Dedifferentiated amniotic fluid mesenchymal stem cell (primary cell): ENCODE measurements around the gene MOCS3.
"Not testable (repeated sequence)": the region's sequence is repeated elsewhere in the genome, so short reads cannot be mapped to it uniquely, and the experiment has no call there.

Experiments used
- DNase-seq: peaks from one replicate; pipeline ENCODE4 v3.0.0-alpha.2; 2016; ENCODE audit errors: extremely low spot score

MOCS3 gene

DNA sequence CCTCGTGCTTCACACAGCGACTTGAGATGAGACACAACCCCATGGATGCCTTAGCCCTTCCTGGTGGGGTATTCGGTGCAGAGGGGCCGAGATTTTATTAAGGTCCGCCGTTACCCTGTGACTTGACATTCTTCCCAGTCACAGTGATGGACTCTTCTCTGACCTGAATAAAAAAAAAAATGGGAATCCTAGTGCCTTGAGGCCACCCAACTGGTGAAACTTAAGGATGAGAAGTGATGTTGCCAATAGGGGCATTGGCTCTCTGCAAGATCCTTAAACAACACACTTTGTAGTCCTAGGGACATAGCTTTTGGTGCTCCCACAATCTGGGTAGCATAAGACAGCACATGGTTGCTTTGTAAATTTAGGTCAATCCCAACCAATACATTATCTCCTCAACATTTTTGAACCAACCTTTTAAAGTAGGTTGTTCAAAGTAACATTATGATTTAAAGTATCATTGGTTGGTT, 26.6 kb upstream of the MOCS3 start:
- DNase-seq = no peak

DNA sequence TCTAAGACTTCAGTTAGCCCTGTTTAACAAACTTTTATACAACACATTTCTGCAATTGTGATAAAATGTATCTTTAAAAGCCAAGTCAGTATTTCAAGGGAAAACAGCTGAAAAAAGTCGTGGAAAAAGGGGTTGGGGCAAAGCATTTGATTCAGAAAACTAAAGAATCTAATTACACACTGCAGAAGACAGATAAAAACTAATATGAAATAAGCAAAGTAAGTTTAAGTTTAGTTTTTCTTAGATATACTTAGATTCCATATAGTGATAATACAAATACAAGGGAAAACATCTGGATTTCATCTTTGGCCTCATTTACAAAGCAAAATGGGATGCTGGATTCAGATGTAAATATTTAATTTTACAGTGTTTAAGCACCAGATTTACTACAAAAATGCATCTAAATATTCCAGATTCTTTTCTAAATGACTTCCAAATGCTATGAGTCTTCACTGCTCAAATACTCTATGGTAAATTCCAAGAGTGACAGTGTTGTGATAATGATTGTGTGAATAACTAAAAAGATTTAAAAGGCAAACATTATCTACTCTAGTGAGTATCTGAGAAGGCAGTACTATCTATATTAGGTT, 25.8 kb upstream of the MOCS3 start:
- DNase-seq = peak; percentile 47

DNA sequence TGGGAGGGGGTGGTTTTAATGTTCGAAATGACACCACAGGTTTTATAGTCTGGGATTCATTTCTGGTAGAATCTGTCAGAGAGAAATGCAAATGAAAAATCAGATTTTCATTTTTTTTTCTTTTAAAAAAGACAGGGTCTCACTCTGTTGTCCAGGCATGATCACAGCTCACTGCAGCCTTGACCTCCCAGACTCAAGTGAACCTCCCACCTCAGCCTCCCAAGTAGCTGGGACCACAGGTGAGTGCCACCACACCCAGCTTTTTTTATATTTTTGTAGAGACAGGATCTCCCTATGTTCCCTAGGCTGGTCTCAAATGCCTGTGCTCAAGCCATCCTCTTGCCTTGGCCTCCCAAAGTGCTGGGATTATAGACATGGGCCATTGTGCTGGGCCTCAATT, 25.0 kb upstream of the MOCS3 start:
- DNase-seq = no peak

DNA sequence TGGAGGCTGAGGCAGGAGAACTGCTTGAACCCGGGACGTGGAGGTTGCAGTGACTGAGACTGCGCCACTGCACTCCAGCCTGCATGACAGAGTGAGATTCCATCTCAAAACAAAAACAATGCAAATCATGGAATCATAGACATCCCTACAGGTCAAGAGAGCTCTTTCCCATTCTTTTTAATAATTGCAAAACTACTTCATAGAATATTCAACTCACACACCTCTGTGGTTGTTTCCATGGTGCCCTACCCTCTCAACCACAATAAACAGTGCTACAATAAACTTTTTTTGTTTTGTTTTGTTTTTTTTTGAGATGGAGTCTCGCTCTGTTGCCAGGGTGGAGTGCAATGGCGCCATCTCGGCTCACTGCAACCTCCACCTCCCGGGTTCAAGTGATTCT, 15.5 kb upstream of the MOCS3 start:
- no peak for DNase-seq

GRCh38 chr20:50948132-50948785, 10.4 kb upstream of the MOCS3 start:
- DNase-seq = no peak

DNA sequence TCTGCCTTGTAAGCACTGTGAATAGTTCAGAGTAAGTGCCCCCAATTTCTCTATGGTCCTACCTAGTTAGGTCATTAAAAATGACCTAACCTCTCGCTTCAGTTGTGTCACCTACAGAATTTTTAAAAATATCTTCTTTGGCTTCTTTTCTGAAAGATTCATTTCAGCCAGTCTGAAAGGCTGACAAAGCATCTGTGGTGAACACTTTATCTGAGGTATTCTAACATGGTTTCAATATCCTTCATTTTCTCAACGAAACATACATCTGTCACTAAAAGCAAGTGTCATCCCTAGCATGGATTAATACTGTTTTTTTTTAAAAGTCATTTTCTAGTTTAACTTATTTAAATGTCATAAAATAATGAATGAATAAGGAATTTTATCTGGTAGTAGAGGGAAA, 5.4 kb upstream of the MOCS3 start:
- DNase-seq = no peak

- DNase-seq = no peak
Measured at GRCh38 chr20:50953821-50954220, 4.8 kb upstream of the MOCS3 start.

DNA sequence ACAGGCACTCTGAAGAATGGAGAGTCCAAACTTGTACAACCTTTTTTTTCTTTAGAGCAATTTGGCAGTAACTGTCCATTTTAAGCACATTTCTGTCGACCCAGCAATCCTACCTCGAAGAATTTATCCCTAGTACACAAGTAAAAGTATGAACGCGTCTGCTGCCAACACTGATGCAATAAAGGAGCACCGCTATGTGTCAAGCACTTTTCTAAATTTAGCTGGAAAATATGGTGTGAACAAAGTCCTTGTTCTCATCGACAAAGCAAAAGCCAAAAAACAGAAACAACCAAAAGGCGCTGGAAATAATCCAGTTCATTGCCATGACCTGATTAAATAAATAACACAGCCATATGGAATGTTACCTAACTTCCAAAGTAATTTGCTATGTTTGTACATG, 1.3 kb upstream of the MOCS3 start:
- no peak for DNase-seq

- DNase-seq = peak; percentile 90
Measured at GRCh38 chr20:50957798-50958614, 612 bp upstream of the MOCS3 start, which contains the start of gene DPM1. Gene DPM1, minus strand, starts transcription at chr20:50958532. Its CDS starts 9 bp downstream, at chr20:50958523.

- DNase-seq = no peak
Measured at GRCh38 chr20:50959543-50960126, 1.0 kb downstream of the MOCS3 start.

- DNase-seq = no peak
Measured at GRCh38 chr20:50967586-50967985, 9.0 kb downstream of the MOCS3 start.

DNA sequence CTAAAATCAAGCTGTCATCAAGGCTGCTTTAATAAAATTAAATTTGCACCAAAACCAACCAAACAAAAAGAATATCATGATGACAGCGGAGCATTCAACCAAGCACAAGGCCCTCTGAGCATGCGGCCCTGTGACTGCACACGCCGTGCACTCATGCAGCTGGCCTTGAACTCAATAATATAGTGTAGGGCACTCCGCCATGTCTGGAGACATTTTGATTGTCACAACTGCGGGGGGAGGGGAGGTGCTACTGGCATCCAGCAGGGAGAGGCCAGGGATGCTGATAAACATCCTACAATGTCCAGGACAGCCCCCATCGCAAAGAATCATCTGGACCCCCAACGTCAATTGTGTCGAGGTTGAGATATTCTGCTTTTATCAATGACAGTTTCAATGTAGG, 9.7 kb downstream of the MOCS3 start:
- DNase-seq = no peak

- no peak for DNase-seq
Measured at GRCh38 chr20:50969435-50969834, 10.8 kb downstream of the MOCS3 start.

DNA sequence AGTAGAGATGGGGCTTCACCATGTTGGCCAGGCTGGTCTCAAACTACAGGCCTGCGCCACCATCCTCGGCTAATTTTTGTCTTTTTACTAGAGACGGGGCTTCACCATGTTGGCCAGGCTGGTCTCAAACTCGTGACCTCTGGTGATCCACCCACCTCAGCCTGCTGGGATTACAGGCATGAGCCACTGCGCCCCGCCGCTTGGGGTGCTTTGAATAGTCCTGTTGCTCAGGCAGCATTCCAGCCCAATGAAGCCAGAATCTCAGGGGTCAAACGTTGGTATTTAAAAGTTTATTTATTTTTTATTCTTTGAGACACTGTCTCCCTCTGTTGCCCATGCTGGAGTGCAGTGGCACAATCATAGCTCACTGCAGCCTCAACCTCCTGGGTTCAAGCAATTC, 11.3 kb downstream of the MOCS3 start:
- no peak for DNase-seq

DNA sequence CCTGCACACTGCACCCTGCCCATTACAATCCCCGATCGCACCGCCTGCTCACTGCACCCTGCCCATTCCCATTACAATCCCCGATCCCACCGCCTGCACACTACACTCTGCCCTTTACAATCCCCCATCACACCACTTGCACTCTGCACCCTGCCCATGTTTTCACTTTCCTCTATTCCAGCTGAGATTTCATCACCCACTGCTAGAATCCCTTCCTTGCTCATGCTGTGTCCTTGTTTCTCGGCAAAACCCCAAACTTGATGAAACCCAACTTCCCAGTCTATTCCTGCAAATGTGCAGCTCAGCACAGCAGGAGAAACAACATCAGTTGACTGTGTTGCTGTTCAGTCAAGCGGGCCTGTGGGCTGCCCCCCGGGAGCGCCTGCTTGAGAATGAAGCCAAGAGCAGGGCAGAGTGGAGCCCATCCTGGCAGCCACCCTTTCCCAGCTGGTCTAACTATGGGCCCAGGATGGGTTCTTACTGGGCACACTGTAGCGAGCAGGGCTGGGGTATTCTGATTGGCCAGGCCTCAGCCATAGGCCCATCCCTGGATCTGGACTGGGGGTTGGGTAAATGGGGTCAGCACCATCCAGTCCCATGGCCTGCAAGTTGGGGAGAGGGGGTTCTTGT, 17.2 kb downstream of the MOCS3 start:
- DNase-seq = no peak

DNA sequence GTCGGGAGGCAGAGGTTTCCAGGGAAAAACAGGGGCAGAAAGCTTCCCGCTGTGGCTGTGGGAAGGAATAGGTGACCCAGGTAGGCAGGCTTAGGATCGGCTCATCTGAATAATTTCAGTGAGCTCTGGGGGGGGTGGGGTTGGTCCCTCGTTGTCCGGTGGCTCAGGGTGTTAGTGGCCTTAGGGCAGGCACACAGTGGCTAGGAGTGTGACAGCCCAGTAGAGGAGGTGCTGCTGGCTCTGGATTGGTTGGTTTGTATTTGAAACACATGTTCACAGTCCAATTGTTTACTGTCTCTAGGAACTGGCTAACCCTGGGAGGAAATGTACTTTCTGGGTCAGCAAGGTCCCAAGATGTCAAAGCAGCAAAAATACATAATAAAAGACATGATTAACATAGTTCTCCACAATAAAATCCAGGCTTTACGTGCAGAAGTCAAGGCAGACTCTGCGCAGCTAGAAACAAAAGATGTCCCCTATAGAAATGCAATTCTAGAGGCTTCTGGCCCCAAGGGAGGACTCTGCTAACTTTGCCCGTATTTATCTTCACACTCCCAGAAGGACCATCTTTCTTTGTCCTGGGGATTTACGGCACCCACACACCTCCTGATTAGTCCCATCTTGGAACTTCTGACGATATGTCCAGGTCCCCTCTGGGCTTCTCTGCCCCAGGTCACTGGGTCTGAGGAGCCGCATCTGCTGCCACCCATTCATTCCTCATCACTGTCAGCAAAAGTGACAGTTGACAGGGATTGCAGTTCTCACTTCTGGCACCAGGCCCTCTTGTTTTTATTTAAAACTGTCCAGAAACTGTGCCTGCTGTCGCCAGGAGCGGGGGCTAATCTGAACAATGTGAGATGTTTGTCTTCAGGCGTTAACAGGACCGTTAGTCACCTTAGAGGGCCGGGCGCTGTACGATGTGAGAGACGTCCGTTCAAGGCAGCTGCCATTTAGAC, 18.7 kb downstream of the MOCS3 start:
- no peak for DNase-seq

DNA sequence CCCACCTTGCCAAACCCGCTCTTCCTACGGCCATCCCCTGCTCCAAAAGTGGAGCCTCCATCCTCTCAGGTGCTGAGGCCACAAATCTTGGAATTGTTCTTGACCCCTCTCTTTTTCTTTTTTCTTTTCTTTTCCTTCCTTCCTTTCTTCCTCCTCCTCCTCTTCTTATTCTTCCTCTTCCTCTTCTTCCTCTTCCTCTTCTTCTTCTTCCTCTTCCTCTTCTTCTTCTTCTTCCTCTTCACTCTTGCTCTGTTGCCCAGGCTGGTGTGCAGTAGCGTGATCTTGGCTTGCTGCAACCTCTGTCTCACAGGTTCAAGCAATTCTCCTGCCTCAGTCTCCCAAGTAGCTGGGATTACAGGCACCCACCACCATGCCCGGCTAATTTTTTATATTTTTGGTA, 19.9 kb downstream of the MOCS3 start:
- not testable (repeated sequence) for DNase-seq

GRCh38 chr20:50980071-50980681, 21.6 kb downstream of the MOCS3 start:
- peak; percentile 98 for DNase-seq

- peak; percentile 82 for DNase-seq
Measured at GRCh38 chr20:50980851-50981713, 22.5 kb downstream of the MOCS3 start.

DNA sequence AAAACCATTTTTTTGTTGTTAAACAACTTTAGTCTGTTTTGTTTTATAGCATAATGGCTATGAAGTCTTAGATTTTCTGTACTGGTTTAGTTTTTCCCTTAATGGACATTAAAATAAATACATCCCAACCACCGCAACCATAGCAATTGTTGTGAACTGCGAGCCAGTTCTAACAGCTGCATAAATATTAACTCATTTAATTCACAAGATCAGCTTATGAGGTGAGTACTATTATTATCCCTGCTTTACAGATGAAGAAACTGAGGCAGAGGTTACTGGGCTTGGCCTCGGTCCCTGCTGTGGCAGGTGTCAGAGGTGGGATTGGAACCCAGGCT, 23.1 kb downstream of the MOCS3 start:
- no peak for DNase-seq
